A673 (cell line): Measurements from ENCODE around the gene ZHX3. TPM values are rescaled to one million over a fixed set of nuclear protein-coding genes. Genes with fewer than 3 reads are reported as not detected.
"Not testable (repeated sequence)": the region's sequence is repeated elsewhere in the genome, so short reads cannot be mapped to it uniquely, and the experiment has no call there.

Source experiments
- BruUV-seq: library from RNA; stranded (reverse); fragments of 400-500 nt; replicated peaks from 2 replicates; lab custom pipeline; 2021; lab: Mats Ljungman, UMichigan
- CTCF ChIA-PET: fragments of 300-600 bp; sonication (Branson Sonifier 250); formaldehyde crosslinking; loops from one replicate; lab custom pipeline; 2022; ENCODE audit warnings: antibody characterized with exemption; lab: Charles Lee
- POLR2A ChIA-PET: fragments of 300-600 bp; sonication (Branson Sonifier 250); formaldehyde crosslinking; loops from one replicate; lab custom pipeline; 2022; ENCODE audit warnings: antibody characterized with exemption; ENCODE audit not compliant: low non-redundant PET; lab: Charles Lee
- DNase-seq: peaks from one replicate; pipeline ENCODE4 v3.0.0-alpha.2; 2015; ENCODE audit warnings: low spot score
- H3K27ac ChIP-seq: fragments of 200-600 bp; sonication (generic); 2 replicates; pipeline ENCODE4 v1.5.1; 2016; ENCODE audit warnings: mixed run types, low read depth, mild to moderate bottlenecking, mixed read lengths, antibody characterized with exemption, low read length; ENCODE audit not compliant: poor library complexity, severe bottlenecking
- H3K27me3 ChIP-seq: fragments of 200-600 bp; sonication (generic); replicated peaks from 2 replicates; pipeline ENCODE4 v1.6.1; 2017; ENCODE audit warnings: mixed run types, low read depth, mild to moderate bottlenecking, mixed read lengths, antibody characterized with exemption, low read length; ENCODE audit not compliant: insufficient read depth, poor library complexity
- H3K36me3 ChIP-seq: fragments of 200-600 bp; sonication (generic); 2 replicates; pipeline ENCODE4 v1.6.1; 2016; ENCODE audit warnings: mixed run types, mild to moderate bottlenecking, mixed read lengths, antibody characterized with exemption, low read length; ENCODE audit not compliant: insufficient read depth, poor library complexity, severe bottlenecking
- H3K4me1 ChIP-seq: fragments of 200-600 bp; sonication (generic); 2 replicates; pipeline ENCODE4 v1.6.1; 2017; ENCODE audit warnings: mixed run types, mild to moderate bottlenecking, mixed read lengths, antibody characterized with exemption, low read length; ENCODE audit not compliant: insufficient read depth, poor library complexity, severe bottlenecking
- H3K4me3 ChIP-seq: fragments of 200-600 bp; sonication (generic); 2 replicates; pipeline ENCODE4 v1.5.1; 2016; ENCODE audit warnings: low read depth, mixed run types, mild to moderate bottlenecking, mixed read lengths, low read length; ENCODE audit not compliant: poor library complexity, severe bottlenecking
- H3K9me3 ChIP-seq: fragments of 200-600 bp; sonication (generic); 2 replicates; pipeline ENCODE4 v1.6.1; 2016; ENCODE audit warnings: mixed run types, low read depth, mild to moderate bottlenecking, mixed read lengths, antibody characterized with exemption, low read length; ENCODE audit not compliant: poor library complexity, severe bottlenecking
- EZH2 ChIP-seq: fragments of 200-600 bp; sonication (generic); IDR thresholded peaks from 2 replicates; pipeline ENCODE4 v1.6.1; 2017; ENCODE audit warnings: borderline replicate concordance, low read depth, mild to moderate bottlenecking, mixed read lengths, antibody characterized with exemption, low read length; ENCODE audit not compliant: poor library complexity, severe bottlenecking
- intact Hi-C: fragments of 100-400 bp; cut with micrococcal nuclease; formaldehyde crosslinking; loops from one replicate; pipeline ENCODE4 v1.10.0; 2022; ENCODE audit not compliant: unreplicated experiment
- total RNA-seq: library from RNA; stranded (reverse); gene quantifications from 2 replicates; pipeline ENCODE4 v1.2.3, GENCODE V29; 2021
- TF ChIP-seq, protein P1 (sequence below): fragments of 300-800, 200-600 bp; sonication (generic); conservative IDR thresholded peaks from 2 replicates; pipeline ENCODE4 v1.5.1; 2017; ENCODE audit warnings: low read depth, mild to moderate bottlenecking, antibody characterized with exemption, low read length, moderate library complexity, mixed read lengths

ZHX3 gene
- total RNA-seq, 1 experiment from 2014 or later = 14.0 TPM

DNA sequence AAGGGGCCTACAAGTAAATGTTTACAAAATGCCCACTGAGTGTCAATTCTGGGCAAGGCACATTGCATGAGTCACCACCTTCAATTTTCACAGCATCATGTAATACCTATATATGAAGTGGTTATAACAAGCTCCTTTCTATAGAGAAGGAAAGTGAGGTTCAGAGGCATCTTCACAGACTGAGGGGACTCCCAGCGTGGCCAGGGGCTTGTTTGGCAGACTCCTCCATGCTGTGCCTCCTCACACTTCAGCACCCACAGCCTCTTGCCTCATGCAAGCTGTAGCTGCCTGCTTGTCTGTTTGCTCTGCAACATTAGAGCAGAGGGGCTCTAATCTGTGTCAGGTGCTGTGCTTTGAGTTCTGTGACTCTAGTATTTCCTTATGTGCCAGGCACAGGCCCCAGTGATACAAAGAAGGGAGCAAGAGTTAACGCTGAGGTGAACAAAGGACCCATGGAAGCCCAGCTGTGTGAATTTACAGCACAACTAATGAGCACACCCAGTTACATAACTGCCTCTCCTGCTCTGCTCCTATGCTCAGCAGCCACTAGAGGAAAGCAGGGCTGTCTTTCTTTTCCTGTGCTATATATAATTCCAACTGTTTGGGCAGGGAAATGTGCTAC, 72.3 kb downstream of the ZHX3 start:
- no peaks in the 10 kb centered on the region for H3K27me3 ChIP-seq
- no TSS peak for BruUV-seq
- intact Hi-C loops = no loop called here
- TF ChIP-seq, protein P1, sequence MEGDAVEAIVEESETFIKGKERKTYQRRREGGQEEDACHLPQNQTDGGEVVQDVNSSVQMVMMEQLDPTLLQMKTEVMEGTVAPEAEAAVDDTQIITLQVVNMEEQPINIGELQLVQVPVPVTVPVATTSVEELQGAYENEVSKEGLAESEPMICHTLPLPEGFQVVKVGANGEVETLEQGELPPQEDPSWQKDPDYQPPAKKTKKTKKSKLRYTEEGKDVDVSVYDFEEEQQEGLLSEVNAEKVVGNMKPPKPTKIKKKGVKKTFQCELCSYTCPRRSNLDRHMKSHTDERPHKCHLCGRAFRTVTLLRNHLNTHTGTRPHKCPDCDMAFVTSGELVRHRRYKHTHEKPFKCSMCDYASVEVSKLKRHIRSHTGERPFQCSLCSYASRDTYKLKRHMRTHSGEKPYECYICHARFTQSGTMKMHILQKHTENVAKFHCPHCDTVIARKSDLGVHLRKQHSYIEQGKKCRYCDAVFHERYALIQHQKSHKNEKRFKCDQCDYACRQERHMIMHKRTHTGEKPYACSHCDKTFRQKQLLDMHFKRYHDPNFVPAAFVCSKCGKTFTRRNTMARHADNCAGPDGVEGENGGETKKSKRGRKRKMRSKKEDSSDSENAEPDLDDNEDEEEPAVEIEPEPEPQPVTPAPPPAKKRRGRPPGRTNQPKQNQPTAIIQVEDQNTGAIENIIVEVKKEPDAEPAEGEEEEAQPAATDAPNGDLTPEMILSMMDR = no peak
- no peak for TF ChIP-seq EZH2
- H3K4me3 ChIP-seq = no peak overlapping the region
- no peaks in the 10 kb centered on the region for H3K9me3 ChIP-seq
- H3K27ac ChIP-seq = no peak overlapping the region
- POLR2A ChIA-PET = no interaction called here
- peaks cover 10% of the 10 kb centered on the region for H3K4me1 ChIP-seq
- H3K36me3 ChIP-seq = no peaks in the 10 kb centered on the region
- DNase-seq = no peak
- CTCF ChIA-PET = no interaction called here

DNA sequence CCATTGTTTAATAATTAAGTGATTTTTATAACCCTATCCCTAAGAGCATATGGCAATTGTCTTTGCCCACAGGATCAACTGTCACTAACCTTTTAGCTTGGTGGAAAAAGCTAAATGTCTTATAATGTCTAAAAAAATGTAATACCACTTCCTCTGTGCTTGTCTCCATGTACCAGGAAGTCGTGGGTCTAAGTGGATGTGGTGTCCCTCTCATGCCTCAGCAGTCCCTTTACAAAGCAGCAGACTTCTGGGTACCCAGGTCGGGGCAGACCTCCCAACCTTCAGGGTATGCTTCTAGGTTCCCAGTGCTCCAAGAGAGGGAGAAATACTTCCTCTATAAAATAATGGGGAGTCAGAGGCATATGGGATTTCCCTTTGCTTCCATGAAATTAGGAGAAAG, 74.7 kb downstream of the ZHX3 start:
- BruUV-seq = no TSS peak

DNA sequence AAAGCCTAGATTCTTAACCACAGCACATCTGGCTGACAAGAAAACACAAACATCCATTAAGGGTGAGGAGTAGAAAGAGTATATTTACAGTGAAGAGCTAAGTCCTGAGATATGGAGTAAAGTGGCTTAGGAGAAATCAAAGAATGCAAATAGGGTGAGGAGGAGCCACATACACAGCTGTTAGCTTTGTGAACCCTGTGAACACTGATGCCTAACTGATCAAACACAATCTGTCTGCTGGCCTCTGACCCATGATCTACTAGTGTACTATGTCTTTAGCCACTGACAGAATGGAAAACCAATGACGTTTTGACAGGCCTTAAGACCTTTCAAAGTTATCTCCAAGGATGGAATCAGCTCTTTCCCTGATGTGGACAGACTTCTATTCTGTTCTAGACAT, 75.2 kb downstream of the ZHX3 start:
- H3K36me3 ChIP-seq = no peaks in the 10 kb centered on the region
- no peaks in the 10 kb centered on the region for H3K4me1 ChIP-seq
- no peaks in the 10 kb centered on the region for H3K27me3 ChIP-seq
- no peak for DNase-seq
- ChIA-PET CTCF (no interaction called here), POLR2A (no interaction called here)
- no peaks in the 10 kb centered on the region for H3K9me3 ChIP-seq
- intact Hi-C loops = no loop called here
- no TSS peak for BruUV-seq
- H3K27ac ChIP-seq = no peak overlapping the region
- no peak overlapping the region for H3K4me3 ChIP-seq
- TF ChIP-seq, protein P1 = no peak
- no peak for TF ChIP-seq EZH2

More for the DNA sequence above, 74.7 kb downstream of the ZHX3 start:
- ChIA-PET POLR2A (no interaction called here), CTCF (no interaction called here)
- no peaks in the 10 kb centered on the region for H3K27me3 ChIP-seq
- H3K9me3 ChIP-seq = no peaks in the 10 kb centered on the region
- DNase-seq = no peak
- H3K36me3 ChIP-seq = no peaks in the 10 kb centered on the region
- no peaks in the 10 kb centered on the region for H3K4me1 ChIP-seq
- intact Hi-C loops = no loop called here
- no peak overlapping the region for H3K27ac ChIP-seq
- H3K4me3 ChIP-seq = no peak overlapping the region
- TF ChIP-seq EZH2 = no peak
- TF ChIP-seq, protein P1 = no peak

DNA sequence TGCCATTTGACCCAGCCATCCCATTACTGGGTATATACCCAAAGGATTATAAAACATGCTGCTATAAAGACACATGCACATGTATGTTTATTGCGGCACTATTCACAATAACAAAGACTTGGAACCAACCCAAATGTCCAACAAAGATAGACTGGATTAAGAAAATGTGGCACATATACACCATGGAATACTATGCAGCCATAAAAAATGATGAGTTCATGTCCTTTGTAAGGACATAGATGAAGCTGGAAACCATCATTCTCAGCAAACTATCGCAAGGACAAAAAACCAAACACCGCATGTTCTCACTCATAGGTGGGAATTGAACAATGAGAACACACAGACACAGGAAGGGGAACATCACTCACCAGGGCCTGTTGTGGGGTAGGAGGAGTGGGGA, 80.3 kb downstream of the ZHX3 start:
- intact Hi-C loops, H3K4me3 ChIP-seq, POLR2A ChIA-PET, H3K4me1 ChIP-seq, BruUV-seq, H3K9me3 ChIP-seq, CTCF ChIA-PET, H3K36me3 ChIP-seq, H3K27me3 ChIP-seq, H3K27ac ChIP-seq, DNase-seq: not testable (repeated sequence)

DNA sequence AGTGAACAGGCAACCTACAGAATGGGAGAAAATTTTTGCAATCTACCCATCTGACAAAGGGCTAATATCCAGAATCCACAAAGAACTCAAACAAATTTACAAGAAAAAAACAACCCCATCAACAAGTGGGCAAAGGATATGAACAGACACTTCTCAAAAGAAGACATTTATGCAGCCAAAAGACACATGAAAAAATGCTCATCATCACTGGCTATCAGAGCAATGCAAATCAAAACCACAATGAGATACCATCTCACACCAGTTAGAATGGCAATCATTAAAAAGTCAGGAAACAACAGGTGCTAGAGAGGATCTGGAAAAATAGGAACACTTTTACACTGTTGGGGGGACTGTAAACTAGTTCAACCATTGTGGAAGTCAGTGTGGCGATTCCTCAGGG, 80.7 kb downstream of the ZHX3 start:
- DNase-seq, H3K27me3 ChIP-seq, intact Hi-C loops, CTCF ChIA-PET, POLR2A ChIA-PET, BruUV-seq, H3K4me3 ChIP-seq, H3K27ac ChIP-seq, H3K9me3 ChIP-seq, H3K4me1 ChIP-seq, H3K36me3 ChIP-seq: not testable (repeated sequence)
